Stimulated activated CD8-positive, alpha-beta memory T cell treated with anti-CD3 and anti-CD28 coated beads, Interleukin-12 subunit alpha, Interleukin-12 subunit beta, amount 100 ng/mL, for 1 hour (primary cell): ENCODE measurements around the gene PTOV1.

Source experiments
- DNase-seq: peaks from one replicate; pipeline ENCODE4 v3.0.0-alpha.2; 2020; ENCODE audit warnings: low read depth

The PTOV1 gene

GRCh38 chr19:49875177-49875576 lies 24.2 kb downstream of the PTOV1 start:
- no peak for DNase-seq

GRCh38 chr19:49875857-49876421 lies 25.0 kb downstream of the PTOV1 start:
- DNase-seq: peak; percentile 32

- DNase-seq: peak; percentile 94
Measured at GRCh38 chr19:49876422-49877019, 25.6 kb downstream of the PTOV1 start.

- DNase-seq: peak; percentile 99
Measured at GRCh38 chr19:49877020-49877878, 26.3 kb downstream of the PTOV1 start, which contains the start of the genes AKT1S1 and TBC1D17. TSS of gene AKT1S1 (minus strand) at chr19:49877355. CDS start at chr19:49873295, 4,060 bp downstream. TSS of gene TBC1D17 (plus strand) at chr19:49877702. CDS start at chr19:49877724, 22 bp downstream.

- DNase-seq: peak; percentile 94
Measured at GRCh38 chr19:49877879-49878743, 27.2 kb downstream of the PTOV1 start.

GRCh38 chr19:49878744-49879070 lies 27.7 kb downstream of the PTOV1 start:
- no peak for DNase-seq

- DNase-seq: no peak
Measured at GRCh38 chr19:49879243-49879963, 28.4 kb downstream of the PTOV1 start.

- no peak for DNase-seq
Measured at GRCh38 chr19:49880162-49880869, 29.4 kb downstream of the PTOV1 start.

GRCh38 chr19:49881186-49881585 lies 30.2 kb downstream of the PTOV1 start:
- no peak for DNase-seq

- no peak for DNase-seq
Measured at GRCh38 chr19:49881672-49882394, 30.9 kb downstream of the PTOV1 start.

- no peak for DNase-seq
Measured at GRCh38 chr19:49882643-49883042, 31.7 kb downstream of the PTOV1 start.

- no peak for DNase-seq
Measured at GRCh38 chr19:49883094-49883493, 32.1 kb downstream of the PTOV1 start.

- no peak for DNase-seq
Measured at GRCh38 chr19:49884109-49884508, 33.1 kb downstream of the PTOV1 start.

GRCh38 chr19:49884760-49885159 lies 33.8 kb downstream of the PTOV1 start:
- no peak for DNase-seq

GRCh38 chr19:49887037-49887664 lies 36.2 kb downstream of the PTOV1 start:
- DNase-seq: no peak

GRCh38 chr19:49887665-49888509 lies 36.9 kb downstream of the PTOV1 start:
- DNase-seq: no peak

- DNase-seq: no peak
Measured at GRCh38 chr19:49888510-49888824, 37.5 kb downstream of the PTOV1 start.

- no peak for DNase-seq
Measured at GRCh38 chr19:49889038-49889686, 38.2 kb downstream of the PTOV1 start.
